ENCODE measurements around the gene ZSCAN29.

GRCh38 chr15:43404130-43404529 is 33.3 kb upstream of the ZSCAN29 start:
- TF ChIP-seq POLR2A (IDR thresholded peaks at IDR 0.05) (no peak), CTCF (IDR thresholded peaks at IDR 0.05) (no peak), POLR2AphosphoS5 (IDR thresholded peaks at IDR 0.05) (no peak)

Data from prostate gland (tissue), 2 donors.